Activated CD4-positive, CD25-positive, alpha-beta regulatory T cell treated with anti-CD3 and anti-CD28 coated beads, Interleukin-2, amount 50 U/mL, for 16 hours (primary cell): ENCODE measurements around the gene TMEM242.
"Not testable (repeated sequence)": the region's sequence is repeated elsewhere in the genome, so short reads cannot be mapped to it uniquely, and the experiment has no call there.

Experiments
- DNase-seq: peaks from one replicate; pipeline ENCODE4 v3.0.0-alpha.2; 2020; ENCODE audit warnings: low read depth, low spot score

Gene TMEM242

DNA sequence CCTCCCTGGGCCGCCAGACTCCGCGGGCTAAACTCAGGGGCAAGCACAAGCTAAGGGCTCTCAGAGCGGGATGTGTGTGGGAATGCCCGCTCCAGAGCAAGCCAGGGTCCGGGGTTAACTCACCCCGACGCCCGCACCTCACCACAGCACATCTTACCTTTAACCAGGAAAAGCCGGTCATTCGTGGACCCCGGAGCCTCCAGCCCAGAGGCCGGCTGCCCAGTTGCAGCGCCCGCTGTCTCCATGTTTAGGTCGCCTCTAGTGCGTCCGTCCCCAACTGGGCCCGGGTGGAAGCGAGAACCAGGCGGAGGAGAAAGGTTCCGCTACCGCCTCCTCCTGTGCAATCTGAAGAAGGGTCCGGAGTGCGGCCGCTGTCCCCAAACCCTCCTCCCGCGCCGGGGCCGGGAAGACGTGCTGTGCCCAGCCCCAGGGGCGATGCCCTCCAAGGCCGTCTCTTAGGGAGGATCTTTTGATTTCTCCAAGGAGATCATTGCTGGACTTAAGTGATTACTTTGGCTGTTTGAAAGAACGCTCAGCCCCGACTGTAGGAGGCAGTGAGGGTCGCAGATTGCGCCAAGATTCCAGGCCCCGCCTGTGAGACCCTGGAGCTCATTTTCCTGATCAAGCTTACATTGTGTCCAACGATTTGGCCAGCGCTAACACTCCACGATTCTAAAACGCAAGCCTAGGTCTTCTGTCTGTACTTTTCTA, at the start of gene TMEM242:
TSS of gene TMEM242 (minus strand) at position 265 of the 711 bp plus-strand sequence. CDS start at position 245, 20 bp downstream.
- peak; percentile 75 for DNase-seq

DNA sequence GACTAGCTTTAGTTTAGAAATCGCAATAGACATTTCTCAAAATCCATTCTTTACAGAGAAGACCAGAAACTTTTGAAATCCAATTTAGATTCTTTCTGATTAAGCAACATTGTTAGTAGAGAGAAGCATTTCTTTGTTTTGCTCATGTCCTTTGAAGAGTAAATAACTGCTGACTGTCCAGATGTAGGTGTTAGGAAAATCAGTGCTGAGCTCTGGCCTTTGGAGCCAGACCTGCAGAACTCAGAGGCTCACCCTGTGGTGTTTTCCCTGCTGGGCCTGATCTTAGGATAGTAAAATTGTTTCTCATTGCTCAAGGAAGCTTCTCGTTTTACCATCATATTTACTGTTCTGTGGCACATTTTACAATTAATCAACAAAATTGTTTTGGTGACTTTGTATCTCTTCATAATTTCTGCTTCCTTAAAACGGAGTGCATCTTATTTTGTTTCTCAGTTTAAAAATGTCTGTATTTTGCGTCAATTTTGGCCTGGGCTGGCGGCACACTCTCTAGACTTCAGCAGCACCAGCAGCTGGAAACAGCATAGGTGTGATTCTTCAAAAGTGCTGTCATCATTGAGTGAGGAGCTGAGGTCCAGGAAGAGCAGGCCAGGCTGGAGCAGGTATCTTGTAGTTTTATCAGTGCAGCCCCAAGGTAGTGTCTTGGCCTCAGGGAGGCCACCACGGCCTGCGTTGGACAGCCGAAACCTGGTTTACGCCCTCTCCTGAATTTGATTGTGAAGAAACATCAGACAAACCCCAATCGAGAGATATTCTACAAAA, 49.4 kb upstream of the TMEM242 start:
- DNase-seq = no peak

- no peak for DNase-seq
Measured at GRCh38 chr6:157370755-157371154, 47.4 kb upstream of the TMEM242 start.

- no peak for DNase-seq
Measured at GRCh38 chr6:157368359-157369049, 45.2 kb upstream of the TMEM242 start.

DNA sequence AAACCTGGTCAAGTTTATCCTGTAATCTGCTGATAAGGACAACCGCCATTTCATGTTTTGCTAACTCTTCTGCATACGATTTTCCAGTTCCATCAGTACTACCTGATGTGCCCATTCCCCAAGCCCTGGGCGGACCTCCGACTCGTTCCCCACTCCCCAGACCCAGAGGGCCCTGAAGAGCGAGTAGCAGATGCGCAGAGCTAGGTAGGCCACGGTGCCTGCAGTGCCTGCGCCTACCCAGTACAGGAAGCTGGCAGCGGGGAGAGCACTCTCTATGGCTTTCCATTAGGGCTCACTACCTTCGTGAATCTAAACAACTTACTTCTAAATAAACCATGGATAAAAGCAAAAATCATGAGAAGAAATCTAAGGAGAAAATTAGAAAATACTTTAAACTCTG, 43.3 kb upstream of the TMEM242 start:
- DNase-seq = no peak

GRCh38 chr6:157364705-157365104, 41.4 kb upstream of the TMEM242 start:
- DNase-seq = no peak

DNA sequence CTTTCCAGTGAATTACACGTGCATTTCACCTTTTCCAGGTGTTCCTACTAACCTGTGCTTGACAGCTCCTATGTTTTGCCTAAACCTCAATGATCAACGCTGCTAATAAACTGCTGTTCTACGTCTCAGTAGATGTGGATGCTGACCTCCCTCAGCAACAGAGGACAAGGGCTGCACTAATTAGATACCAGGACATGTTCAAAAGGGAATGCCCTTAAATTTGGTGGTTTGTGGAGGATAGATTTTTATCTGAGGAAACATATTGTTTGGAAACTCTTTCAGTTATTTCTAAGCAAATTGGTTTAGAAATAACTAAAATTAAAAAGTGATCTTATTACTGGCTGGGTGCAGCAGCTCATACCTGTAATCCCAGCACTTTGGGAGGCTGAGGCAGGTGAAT, 38.6 kb upstream of the TMEM242 start:
- DNase-seq = no peak

DNA sequence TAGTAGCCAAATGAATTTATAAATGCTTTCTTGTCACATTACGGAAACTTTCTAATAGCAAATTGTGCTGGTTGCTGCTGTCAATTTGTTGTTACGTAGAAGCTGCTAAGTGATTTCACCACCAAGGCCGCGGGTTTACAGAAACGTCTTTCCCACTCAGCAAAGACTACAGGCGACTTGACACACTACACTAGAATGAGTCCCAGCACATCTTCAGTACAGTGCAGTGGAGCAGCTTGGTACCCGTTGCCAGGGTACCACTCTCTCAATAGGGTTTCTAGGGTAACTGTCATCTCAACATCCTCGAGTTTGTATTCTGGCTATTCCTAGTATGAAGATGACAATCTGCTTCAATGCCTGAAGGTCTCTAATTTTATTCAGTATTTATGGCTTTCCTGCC, 35.0 kb upstream of the TMEM242 start:
- no peak for DNase-seq

- no peak for DNase-seq
Measured at GRCh38 chr6:157346373-157346772, 23.1 kb upstream of the TMEM242 start.

- no peak for DNase-seq
Measured at GRCh38 chr6:157343732-157344131, 20.4 kb upstream of the TMEM242 start.

GRCh38 chr6:157339432-157339831, 16.1 kb upstream of the TMEM242 start:
- no peak for DNase-seq

DNA sequence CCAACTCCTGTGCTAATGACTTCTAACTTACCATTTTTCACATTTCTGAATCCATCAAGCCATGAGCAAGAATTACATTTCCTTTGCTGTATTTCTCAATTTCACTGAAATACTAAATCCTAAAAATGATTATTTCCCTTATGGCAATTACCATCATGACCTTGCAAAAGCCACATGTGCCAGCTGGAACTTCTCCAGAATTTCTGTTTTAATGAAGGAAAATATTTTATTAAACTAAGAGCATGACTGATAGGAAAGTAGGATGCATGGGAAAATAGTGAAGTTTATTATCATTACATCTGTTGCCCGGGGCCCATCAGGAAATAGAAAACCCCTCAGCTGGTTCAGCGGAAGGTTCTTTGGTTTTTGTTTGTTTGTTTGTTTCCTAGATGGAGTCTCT, 14.4 kb upstream of the TMEM242 start:
- no peak for DNase-seq

- not testable (repeated sequence) for DNase-seq
Measured at GRCh38 chr6:157337276-157337675, 14.0 kb upstream of the TMEM242 start.

DNA sequence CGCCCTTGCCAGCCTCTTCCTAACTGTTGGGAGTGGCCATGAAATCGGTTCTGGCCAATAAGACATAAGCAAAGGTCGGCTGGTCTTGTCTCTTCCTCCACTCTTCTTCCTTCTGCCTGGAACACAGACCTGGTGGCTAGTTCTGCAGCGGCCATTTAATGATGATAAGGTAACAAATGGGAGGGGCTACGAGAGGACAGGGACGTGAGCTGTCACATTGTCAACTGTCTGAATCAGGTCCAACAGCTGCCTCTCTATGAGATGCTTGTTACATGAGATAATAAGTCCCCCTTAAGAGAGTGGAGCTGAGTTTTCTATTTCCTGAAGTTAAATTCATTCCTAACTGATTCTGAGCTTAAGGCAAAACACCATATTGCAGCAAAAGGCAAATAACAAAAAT, 12.5 kb upstream of the TMEM242 start:
- DNase-seq = no peak

DNA sequence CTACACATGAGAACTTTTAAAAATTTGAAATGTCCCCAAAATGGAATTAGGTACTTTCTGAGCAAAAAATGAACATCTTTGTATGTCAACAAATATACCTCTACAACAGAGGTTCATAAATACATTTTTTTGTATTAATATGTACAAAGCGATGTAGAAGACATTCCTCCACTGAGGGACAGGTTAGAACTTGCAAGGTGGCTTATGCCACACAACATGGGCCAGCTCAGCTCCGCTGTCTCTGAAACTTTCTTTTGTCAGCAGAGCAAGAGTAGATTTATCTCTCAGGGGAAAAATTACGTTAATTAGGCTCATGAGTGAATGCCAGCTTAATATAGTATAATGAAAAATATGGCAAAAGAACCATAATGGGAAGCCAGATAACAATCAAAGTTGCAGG, 10.6 kb upstream of the TMEM242 start:
- no peak for DNase-seq

DNA sequence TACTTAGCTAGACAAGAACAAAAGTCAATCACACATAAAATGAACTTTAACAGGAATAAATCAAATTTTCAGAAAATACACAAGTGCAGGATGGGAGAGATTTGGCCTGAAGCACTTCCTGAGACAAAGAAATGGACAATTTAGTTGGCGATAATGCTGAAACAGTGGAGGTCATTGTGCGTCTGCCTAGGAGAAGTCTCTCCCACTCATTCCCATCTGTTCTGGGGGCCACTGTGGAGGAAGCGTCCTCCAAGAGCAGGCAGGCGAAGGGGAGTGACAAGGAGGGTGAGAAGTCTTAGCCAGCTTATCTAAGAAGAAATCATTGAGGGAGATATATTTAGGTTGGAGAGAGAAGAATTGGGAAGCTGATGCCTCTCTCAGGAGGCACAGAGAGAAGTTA, 10.2 kb upstream of the TMEM242 start:
- DNase-seq = no peak

DNA sequence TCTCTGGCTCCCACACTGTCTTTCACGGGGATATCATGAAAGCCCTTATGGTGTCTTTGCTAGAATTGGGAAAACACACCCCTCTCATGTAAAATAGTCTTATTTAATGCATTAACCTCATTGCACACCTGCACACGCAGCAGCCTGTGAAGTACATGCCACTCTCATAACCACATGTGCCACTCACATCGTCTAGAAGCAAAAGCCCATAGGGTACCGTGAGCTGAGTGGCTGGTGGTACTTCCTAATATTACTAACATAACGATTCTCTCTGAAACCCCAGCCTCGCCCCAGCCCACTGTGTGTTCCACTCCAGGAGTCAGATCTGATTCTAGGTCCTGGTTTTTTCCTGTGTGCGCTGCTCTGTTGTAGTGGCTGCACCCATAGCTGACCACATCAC, 9.5 kb upstream of the TMEM242 start:
- DNase-seq = no peak

DNA sequence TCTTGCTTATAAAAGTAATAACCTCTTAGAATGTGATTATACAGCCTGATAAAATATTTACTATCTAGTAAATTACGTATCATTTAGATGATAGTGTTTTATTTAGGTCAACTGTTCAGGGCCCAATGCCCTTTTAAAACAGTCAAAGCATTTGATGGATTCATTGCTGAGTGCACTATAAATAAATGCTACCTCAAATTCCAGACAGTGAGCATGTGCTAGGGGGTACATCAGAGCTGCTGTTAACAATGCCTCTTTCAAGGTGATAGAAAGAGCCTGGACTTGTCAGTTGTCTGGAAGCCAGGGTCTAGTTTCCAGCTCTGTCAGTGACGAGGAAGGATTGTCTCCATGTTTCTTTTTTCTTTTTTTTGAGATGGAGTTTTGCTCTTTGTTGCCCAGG, 7.5 kb upstream of the TMEM242 start:
- DNase-seq = no peak

DNA sequence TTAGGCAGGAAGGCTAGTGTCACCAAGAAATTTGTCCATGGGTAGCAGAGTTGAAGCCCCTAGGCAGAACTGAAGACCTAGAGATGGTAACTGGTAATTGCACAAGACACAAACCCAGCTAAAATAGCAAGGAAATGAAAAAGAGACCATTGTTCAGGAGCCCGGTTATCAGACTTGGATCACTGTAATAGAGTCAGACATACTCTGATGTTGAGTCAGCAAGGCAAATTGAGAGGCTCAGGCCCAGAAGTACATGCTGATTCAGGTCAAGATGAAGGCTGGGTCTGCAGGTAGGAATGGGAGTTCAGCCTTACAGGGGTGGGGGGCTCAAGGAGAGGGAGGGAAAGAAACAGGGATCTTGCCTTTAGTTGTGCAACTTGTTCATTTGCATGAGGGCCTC, 6.5 kb upstream of the TMEM242 start:
- no peak for DNase-seq

GRCh38 chr6:157328108-157328692, 4.9 kb upstream of the TMEM242 start:
- DNase-seq = no peak

GRCh38 chr6:157326979-157327378, 3.7 kb upstream of the TMEM242 start:
- no peak for DNase-seq
